GM19043 (cell line): ENCODE measurements around the gene BRMS1.
"Not testable (repeated sequence)": the region's sequence is repeated elsewhere in the genome, so short reads cannot be mapped to it uniquely, and the experiment has no call there.

Experiments
- ATAC-seq: cut with Tn5 transposase; IDR thresholded peaks from one replicate; pipeline ENCODE4 v1.9.1; 2021; ENCODE audit warnings: low read depth; ENCODE audit not compliant: unreplicated experiment

BRMS1 gene

DNA sequence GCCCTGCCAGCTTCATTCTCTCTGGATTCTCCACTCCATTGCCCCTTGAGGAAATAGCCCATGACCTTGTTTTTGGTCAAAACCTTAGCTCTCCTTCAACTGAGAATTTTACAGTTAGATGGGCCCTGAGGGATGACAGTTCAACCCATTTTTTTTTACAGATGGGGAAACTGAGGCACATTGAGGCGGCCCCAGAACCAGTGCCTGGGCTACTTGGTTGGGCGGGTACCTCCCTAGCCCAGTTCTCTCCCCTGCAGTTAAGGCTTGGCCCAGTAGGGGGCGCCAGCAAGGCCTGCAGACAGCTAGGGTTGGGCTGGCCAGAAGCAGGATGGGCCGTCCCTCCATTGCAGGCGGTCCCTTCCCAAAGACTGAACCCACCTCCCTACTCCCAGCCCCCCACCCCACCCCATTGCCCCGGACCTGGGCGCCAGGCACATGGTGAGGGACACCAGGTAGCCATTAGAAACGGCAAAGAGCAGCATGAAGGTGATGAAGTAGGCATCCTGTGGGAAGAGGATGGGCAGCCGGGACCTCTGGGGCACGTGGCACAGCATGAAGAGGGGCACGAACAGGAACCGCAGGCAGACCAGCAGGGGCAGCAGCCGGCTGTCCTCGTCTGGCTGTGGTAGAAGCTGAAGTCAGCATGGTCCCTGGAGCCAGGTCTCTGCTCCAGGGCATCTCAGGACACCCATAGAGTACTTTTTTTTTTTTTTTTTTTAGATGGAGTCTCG lies 19.1 kb upstream of the BRMS1 start:
- ATAC-seq: no peak

DNA sequence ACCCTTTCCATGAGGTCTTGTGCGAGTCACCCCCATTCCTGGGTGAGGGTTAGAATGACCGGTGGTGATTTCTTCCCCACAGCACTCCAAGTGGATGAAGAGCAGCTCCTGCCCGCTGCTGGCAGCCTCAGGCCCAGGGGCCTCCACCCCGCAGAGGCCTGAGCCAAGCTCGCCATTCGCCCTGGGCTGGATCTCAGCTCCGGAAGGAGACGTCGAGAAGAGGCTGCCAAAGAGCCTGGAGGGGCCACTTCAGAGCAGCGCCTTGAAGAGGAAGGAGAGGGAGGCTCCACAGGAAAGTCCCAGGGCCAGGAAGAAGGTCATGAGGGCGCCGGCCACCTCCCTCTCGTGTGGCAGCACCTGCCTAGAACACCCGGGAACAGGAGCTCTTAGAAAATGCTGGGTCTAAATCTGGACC lies 18.3 kb upstream of the BRMS1 start:
- ATAC-seq: no peak

DNA sequence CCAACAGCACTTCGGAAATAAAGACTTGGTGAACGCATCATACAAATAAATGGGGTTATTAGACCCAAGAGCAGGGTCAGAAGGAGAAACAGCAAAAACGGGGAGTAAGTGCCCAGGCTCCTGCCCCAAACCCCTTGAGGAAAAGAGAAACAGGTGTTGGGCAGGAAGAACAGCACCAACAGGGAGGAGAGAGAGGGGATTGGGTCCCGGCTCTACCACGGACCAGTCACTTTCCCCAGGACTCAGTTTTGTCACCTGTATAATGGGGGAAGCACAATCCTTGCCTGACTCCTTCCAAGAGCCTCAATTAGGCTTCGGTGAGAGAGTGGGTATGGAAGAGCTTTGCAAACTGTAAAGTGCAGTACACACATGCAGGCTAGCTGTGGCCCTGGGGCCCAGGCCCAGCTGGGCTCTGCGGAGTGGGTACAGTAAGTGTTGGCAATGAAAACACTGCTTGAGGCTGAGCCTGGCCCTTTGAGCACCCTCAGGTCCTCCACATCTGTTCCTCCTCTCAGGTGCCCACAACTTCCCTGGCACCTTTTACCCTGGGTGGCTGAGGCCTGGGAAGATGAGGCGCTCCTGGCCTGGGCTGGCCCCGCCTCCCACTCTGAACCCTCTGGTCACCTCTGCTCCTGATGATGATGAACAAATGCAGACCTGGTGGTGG lies 17.7 kb upstream of the BRMS1 start:
- ATAC-seq: no peak

DNA sequence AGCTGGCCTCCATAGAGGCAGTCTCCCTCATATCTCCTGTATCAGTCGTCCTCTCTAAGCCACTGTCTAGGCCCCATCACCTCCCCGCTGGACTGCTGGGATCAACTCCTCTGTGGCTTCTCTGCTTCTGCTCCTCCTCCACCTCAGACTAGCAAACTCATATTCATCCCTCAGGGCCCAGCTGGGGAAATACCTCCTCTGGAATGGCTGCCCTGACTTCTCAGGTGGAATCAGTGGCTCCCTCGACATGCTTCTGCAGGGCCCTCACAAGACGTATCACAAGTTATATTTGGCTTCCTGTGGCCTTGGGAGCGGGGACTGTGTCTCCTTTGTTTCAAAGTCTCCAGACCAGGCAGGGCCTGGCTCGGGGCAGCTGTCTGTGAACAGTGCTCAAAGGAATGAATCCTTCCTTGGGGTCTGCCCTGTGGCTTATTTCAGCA lies 16.6 kb upstream of the BRMS1 start:
- no peak for ATAC-seq

DNA sequence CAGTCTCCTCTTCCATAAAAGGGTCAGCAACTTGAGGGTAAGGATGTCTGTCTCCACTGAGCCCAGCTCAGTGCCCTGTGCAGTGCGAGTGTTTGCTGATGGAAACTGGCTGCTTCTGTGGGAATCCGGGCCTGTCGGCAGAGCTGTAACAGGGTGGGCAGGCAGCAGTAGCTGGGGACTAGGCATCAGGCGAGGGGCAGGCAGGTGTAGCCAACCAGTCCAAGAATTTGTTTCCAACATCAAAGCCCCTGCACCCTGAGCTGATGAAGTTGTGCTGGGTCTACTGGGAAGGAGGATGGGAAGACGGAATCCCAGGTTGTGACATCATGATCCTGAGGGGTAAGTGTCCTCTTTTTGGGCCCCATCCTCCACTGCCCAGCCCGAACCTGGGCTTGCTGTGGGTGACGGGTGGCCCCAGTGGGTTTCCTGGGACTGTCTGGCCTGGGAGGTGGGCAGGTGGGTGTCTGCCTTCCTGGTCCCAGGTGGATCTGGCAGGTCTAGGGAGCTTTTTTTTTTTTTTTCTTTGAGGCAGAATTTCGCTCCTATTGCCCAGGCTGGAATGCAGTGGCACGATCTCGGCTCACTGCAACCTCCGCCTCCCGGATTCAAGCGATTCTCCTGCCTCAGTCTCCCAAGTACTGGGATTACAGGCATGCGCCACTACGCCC lies 15.6 kb upstream of the BRMS1 start:
- ATAC-seq: no peak

DNA sequence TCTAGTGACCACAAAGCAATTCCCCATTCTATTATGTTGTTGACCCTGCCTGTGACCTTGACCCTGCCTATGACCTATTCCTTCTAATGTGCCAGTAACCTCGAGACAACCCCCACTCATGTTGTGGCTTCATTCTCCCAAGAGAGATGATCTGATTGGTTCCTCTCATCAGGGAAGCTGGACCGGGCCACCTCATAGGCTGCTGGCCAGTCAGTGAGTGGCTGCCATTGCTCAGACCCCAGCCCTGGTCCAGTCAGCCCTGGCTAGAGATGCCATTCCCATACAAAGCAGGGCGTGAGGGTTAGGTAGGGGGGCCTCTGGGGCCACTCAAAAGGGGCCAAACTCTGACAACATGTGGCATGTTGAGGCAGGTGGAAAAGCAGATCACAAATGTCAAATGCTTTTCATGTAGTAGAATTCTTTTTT lies 14.8 kb upstream of the BRMS1 start:
- no peak for ATAC-seq

- not testable (repeated sequence) for ATAC-seq
Observed at GRCh38 chr11:66350560-66351235, 5.8 kb upstream of the BRMS1 start.

- no peak for ATAC-seq
Observed at GRCh38 chr11:66349084-66349386, 4.1 kb upstream of the BRMS1 start.

DNA sequence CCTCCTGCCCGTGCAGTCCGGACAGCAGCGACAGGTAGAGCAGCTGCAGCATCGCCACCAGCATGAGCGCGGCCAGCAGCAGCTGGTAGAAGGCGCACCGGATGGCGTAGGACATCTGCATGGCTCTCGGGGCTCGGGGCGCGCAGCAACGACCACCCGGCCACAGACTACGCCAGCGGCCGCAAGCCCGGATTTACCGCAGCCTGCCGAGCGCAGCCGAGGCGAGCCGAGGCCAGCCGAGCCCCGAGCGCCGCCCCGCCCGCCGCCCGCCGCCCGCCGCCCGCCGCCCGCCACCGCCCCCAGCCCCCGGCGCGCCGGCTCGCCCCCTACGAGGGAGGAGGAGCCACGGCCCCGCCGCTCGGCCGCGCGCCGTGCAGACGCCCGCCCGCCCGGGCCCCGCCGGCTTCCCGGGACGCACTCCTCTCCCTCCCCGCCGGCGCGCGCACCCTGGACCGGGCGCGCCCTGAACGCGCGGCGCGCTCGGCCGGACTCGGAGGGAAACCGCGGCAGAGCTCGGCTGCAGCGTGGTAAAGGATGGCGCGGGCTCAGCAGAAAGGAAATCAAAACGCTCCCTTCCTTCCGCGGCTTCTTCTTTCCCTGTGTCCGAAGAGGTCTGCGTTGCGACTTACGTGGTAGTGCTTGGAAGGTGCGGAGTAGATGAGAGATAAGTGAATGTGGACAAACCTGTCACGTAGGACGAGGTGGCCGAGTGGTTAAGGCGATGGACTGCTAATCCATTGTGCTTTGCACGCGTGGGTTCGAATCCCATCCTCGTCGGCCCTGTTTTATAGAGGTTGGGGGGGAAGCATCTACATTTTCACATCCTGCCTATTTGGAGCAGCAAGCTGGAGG lies 2.7 kb upstream of the BRMS1 start, which contains the start of gene B4GAT1:
TSS of gene B4GAT1 (minus strand) at position 205 of the 852 bp plus-strand sequence. CDS start at position 121, 84 bp downstream.
- ATAC-seq: no peak

DNA sequence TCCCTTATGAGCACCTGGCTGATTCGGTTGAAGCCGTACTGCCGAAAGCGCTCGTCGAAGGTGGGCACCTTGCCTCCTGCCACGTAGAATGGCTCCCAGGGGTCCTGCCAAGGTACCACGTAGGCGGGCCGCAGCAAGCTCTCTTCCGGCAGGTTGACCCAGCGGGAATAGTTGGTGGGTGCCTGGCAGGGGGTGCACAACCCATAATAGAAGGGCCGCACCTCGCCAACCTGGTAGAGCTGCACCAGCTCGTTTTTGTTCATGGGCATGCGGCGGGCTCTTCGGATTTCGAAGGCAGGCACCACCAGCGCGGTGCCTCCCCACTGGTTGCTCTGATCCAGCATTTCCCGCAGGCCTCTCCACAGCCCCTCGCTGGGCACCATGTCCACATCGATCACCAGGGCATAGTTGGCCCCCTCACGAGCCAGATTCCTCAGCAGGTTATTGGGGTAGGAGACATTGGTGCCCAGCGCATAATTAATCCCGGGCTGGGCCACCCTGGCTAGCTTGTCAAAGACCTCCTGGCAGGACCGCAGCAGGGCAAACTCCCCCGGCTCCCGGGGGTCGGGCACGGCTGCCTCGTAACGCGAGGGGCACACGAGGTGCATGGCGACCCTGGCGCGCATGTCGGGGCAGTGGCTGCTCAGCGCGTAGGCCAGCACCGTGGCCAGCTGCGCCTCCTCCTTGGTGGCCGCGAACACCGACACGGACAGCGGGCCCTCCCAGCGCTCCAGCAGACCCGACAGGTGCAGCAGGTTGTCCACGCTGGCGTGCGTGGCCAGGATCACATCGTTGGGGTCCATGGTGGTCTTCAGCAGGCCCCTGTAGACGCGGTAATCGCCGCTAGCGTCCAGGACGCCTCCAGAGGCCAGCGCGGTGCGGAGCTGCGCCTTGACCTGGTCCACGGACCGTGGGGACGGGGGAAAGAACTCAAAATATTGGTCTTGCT lies 1.8 kb upstream of the BRMS1 start:
- no peak for ATAC-seq

DNA sequence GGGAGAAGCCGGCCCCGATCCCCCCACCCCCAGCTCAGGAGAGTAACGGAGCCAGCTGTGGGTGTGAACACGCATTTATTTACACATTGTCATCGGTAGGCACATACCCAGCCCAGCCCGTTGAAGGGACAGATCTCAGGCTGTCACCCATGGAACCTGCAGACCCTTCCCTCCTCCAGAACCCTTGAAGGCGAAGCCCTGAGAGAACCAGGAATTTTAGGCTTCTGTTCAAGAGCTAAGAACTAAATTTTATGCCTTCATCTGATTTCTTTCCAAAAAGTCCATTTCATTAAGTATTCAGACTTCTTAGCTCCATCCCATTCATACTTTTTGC lies 379 bp upstream of the BRMS1 start:
- ATAC-seq: no peak

DNA sequence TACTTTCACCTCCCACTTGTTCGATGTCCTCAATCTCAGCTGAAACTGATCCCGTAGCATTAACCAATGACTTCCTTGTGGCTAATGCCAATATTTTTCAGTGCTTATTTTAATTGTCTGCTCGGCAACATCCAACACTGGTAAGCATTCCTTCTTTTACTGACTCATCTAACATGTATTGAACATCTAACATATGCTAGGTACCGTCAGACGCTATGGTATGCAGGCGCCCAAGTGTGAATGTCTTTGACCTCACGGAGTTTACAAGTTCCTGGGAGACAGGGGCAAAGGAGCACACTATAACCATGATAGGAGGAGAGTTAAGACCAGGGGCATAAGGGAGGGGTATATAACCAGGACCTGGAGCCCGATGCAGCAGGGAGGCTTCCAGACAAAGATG lies 1.7 kb downstream of the BRMS1 start:
- ATAC-seq: no peak

DNA sequence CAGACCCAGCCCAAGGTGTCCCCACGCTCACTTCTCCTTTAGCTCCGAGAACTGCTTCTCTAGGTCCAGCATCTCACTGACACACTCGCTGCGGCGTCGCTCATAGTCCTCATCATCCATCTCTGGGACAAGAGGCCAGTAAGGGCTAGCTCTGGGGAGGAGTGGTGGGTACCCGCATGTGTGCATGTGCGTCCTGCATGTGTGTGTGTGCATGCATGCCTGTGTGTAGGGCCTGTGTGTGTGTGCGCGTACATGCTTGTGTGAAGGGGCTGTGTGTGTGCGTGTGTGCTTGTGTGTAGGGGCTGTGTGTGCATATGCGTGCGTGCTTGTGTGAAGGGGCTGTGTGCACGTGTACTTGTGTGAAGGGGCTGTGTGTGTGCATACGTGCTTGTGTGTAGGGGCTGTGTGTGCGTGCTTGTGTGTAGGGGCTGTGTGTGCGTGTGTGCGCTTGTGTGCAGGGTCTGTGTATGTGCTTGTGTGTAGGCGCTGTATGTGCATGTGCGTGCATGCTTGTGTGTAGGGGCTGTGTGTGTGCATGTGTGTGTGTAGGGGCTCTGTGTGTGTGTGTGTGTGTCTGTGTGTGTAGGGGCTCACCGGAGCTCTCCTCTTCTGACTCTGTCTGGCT lies 3.3 kb downstream of the BRMS1 start:
- ATAC-seq: no peak

DNA sequence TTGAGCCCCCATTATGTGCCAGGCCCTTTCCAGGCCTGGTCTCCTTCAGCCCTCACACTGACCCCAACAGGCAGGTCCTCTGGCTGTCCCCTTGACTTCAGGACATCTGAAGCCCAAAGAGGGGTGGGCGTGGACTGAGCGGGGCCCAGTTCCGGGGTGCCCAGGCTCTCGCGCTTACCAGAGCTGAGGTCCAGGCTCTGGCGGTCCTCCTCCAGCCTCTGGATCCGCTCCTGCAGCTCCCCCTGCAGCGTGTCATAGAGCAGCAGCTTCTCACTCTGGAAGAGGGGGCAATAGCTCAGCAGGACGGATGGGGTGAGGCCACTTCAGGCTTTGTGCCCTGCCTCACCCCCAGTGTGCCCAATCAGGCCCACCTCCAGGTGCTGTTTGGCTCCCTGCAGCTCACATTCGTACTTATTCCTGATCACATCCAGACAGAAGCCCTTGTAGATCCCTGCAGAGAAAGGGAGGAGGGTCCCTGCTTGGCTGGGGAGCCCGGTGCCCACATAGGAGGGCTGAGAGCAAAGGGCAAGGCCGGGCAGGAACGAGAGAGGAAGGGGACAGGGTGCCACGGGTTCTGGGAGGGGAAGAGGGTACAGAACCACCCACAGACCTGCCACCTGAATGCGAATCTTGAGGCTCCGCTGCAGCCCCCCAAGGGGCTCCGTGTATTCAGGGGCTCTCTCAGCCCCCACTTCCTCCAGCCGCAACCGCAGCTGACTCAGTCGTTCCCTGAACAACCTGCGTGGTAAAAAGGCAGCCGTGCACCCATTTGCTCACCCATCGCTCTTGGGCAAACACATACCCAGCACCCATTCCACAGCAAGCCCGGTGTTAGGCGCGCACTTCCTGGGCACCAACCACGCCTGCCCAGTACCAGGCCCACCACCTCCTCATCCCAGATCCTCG lies 4.1 kb downstream of the BRMS1 start:
- ATAC-seq: no peak

DNA sequence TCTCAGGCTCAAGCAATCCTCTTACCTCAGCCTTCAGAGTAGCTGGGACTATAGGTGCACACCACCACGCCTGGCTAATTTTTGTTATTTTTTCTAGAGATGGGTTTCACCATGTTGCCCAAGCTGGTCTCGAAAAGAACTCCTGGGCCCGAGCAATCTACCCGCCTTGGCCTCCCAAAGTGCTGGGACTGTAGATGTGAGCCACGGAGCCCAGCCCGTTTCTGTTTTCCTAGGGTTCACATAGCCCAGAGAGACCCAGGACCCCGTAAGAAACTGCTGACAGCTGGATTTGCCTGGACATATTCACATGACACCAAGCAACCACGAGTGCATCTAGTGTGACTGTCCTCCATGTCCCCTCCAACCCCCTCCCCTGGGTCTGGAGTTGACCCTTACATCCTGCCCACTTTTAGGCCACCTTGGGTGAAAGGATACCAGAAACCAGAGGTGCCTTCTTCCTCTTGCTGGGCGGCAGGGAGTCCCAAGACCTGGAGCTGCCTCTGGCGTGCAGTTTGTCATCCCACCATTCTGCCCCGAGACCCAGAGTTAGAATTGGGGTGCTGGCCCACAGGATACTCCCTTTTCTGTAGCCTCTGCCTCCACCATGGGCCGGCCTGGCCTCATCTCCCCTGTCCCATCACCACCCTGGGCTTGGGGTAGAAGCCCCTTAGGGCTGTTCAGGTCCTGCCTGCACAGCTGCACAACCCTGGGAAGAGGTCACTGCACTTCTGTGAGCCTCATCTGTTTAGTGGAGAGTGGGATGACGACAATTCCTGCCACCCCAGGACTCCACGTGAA lies 5.0 kb downstream of the BRMS1 start:
- ATAC-seq: no peak

DNA sequence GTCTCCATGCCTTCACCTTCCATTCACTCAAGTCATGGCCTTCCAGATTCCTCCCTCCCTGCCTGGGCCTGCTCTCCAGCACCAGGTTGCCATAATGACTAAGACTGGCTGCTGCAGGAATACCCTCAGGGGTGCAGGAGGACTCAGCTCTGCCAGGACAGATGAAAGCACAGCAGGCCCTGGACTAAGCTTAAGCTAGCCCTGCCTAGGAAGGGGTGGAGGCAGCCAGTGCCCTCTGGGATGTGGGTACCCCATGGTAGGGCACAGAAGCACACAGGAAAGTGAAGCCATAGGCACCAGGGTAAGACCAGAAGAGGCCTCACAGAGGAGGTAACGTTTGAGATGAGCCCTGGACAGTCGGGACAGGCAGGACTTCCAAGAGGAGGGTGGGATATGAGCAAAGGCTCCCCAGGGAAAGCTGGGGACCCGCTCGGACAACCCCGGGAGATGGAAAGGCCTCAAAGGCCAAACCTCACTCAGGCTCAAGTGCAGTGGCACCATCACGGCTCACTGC lies 5.7 kb downstream of the BRMS1 start:
- no peak for ATAC-seq
